Neuron (in vitro differentiated cells): ENCODE data around the gene C10orf53.
"Not testable (repeated sequence)": the region's sequence is repeated elsewhere in the genome, so short reads cannot be mapped to it uniquely, and the experiment has no call there.

ENCODE experiments used
- H2AFZ ChIP-seq: one replicate; pipeline ENCODE4 v1.6.1; 2013; ENCODE audit warnings: low read depth, mild to moderate bottlenecking, inconsistent platforms, low read length, moderate library complexity
- H3K27me3 ChIP-seq: one replicate; pipeline ENCODE4 v1.6.1; 2013; ENCODE audit warnings: low read length; ENCODE audit not compliant: insufficient read depth
- H3K36me3 ChIP-seq: one replicate; pipeline ENCODE4 v1.6.1; 2013; ENCODE audit warnings: low read length; ENCODE audit not compliant: insufficient read depth
- H3K4me1 ChIP-seq: one replicate; pipeline ENCODE4 v1.6.1; 2013; ENCODE audit warnings: low read length; ENCODE audit not compliant: insufficient read depth
- H3K4me3 ChIP-seq: 2 replicates; pipeline ENCODE4 v1.5.1; 2013; ENCODE audit warnings: mild to moderate bottlenecking, low read length, moderate library complexity
- H3K9me3 ChIP-seq: one replicate; pipeline ENCODE4 v1.6.1; 2013; ENCODE audit warnings: low read length

C10orf53 gene

GRCh38 chr10:49709934-49710333 lies 30.5 kb downstream of the C10orf53 start:
- Histone ChIP-seq H3K9me3 (no peaks in the 10 kb centered on the region), H2AFZ (no peak overlapping the region), H3K27me3 (peaks cover 8% of the 10 kb centered on the region), H3K36me3 (no peaks in the 10 kb centered on the region), H3K4me3 (no peak overlapping the region), H3K4me1 (peaks cover 5% of the 10 kb centered on the region)

- Histone ChIP-seq H3K9me3 (no peaks in the 10 kb centered on the region), H3K4me1 (peaks cover 5% of the 10 kb centered on the region), H2AFZ (no peak overlapping the region), H3K27me3 (peaks cover 8% of the 10 kb centered on the region), H3K36me3 (no peaks in the 10 kb centered on the region), H3K4me3 (no peak overlapping the region)
Observed at GRCh38 chr10:49710966-49711365, 31.5 kb downstream of the C10orf53 start.

GRCh38 chr10:49711481-49711880 lies 32.0 kb downstream of the C10orf53 start:
- no peaks in the 10 kb centered on the region for H3K9me3 ChIP-seq
- peaks cover 8% of the 10 kb centered on the region for H3K27me3 ChIP-seq
- no peaks in the 10 kb centered on the region for H3K36me3 ChIP-seq
- H2AFZ ChIP-seq: no peak overlapping the region
- no peak overlapping the region for H3K4me3 ChIP-seq
- peaks cover 5% of the 10 kb centered on the region for H3K4me1 ChIP-seq

- Histone ChIP-seq H2AFZ (no peak overlapping the region), H3K27me3 (peaks cover 8% of the 10 kb centered on the region), H3K36me3 (no peaks in the 10 kb centered on the region), H3K4me1 (peaks cover 5% of the 10 kb centered on the region), H3K4me3 (no peak overlapping the region), H3K9me3 (no peaks in the 10 kb centered on the region)
Observed at GRCh38 chr10:49713266-49713665, 33.8 kb downstream of the C10orf53 start.

GRCh38 chr10:49715157-49715556 lies 35.7 kb downstream of the C10orf53 start:
- not testable (repeated sequence) for H3K9me3 ChIP-seq, H3K36me3 ChIP-seq, H3K4me3 ChIP-seq, H2AFZ ChIP-seq, H3K27me3 ChIP-seq, H3K4me1 ChIP-seq

- Histone ChIP-seq H3K27me3 (no peaks in the 10 kb centered on the region), H3K4me1 (no peaks in the 10 kb centered on the region), H3K4me3 (no peak overlapping the region), H3K9me3 (no peaks in the 10 kb centered on the region), H3K36me3 (no peaks in the 10 kb centered on the region), H2AFZ (no peak overlapping the region)
Observed at GRCh38 chr10:49726593-49726992, 47.1 kb downstream of the C10orf53 start.

GRCh38 chr10:49733866-49734265 lies 54.4 kb downstream of the C10orf53 start:
- Histone ChIP-seq H3K4me1 (no peaks in the 10 kb centered on the region), H2AFZ (no peak overlapping the region)

GRCh38 chr10:49734676-49735075 lies 55.2 kb downstream of the C10orf53 start:
- H3K4me1 ChIP-seq: no peaks in the 10 kb centered on the region

More at GRCh38 chr10:49733866-49734265, 54.4 kb downstream of the C10orf53 start:
- H3K9me3 ChIP-seq: no peaks in the 10 kb centered on the region
- H3K36me3 ChIP-seq: no peaks in the 10 kb centered on the region
- H3K4me3 ChIP-seq: no peak overlapping the region
- no peaks in the 10 kb centered on the region for H3K27me3 ChIP-seq

GRCh38 chr10:49735161-49735560 lies 55.7 kb downstream of the C10orf53 start:
- Histone ChIP-seq H3K4me1 (no peaks in the 10 kb centered on the region), H3K27me3 (no peaks in the 10 kb centered on the region), H3K9me3 (no peaks in the 10 kb centered on the region), H2AFZ (no peak overlapping the region), H3K36me3 (no peaks in the 10 kb centered on the region), H3K4me3 (no peak overlapping the region)

More at GRCh38 chr10:49734676-49735075, 55.2 kb downstream of the C10orf53 start:
- no peaks in the 10 kb centered on the region for H3K36me3 ChIP-seq
- H3K4me3 ChIP-seq: no peak overlapping the region
- no peak overlapping the region for H2AFZ ChIP-seq
- H3K27me3 ChIP-seq: no peaks in the 10 kb centered on the region
- H3K9me3 ChIP-seq: no peaks in the 10 kb centered on the region

- Histone ChIP-seq H3K27me3 (no peaks in the 10 kb centered on the region), H3K9me3 (no peaks in the 10 kb centered on the region), H3K4me1 (no peaks in the 10 kb centered on the region), H3K4me3 (no peak overlapping the region), H3K36me3 (no peaks in the 10 kb centered on the region), H2AFZ (no peak overlapping the region)
Observed at GRCh38 chr10:49735848-49736563, 56.6 kb downstream of the C10orf53 start.

- H3K9me3 ChIP-seq: no peaks in the 10 kb centered on the region
- no peaks in the 10 kb centered on the region for H3K4me1 ChIP-seq
- H3K4me3 ChIP-seq: no peak overlapping the region
- H2AFZ ChIP-seq: no peak overlapping the region
- no peaks in the 10 kb centered on the region for H3K27me3 ChIP-seq
- H3K36me3 ChIP-seq: no peaks in the 10 kb centered on the region
Observed at GRCh38 chr10:49736564-49737113, 57.2 kb downstream of the C10orf53 start.

GRCh38 chr10:49737474-49738201 lies 58.2 kb downstream of the C10orf53 start:
- Histone ChIP-seq H3K9me3 (no peaks in the 10 kb centered on the region), H3K36me3 (no peaks in the 10 kb centered on the region), H3K4me1 (no peaks in the 10 kb centered on the region), H3K4me3 (no peak overlapping the region), H2AFZ (no peak overlapping the region), H3K27me3 (no peaks in the 10 kb centered on the region)

- H2AFZ ChIP-seq: no peak overlapping the region
- H3K4me1 ChIP-seq: no peaks in the 10 kb centered on the region
- no peaks in the 10 kb centered on the region for H3K36me3 ChIP-seq
- H3K4me3 ChIP-seq: no peak overlapping the region
- H3K9me3 ChIP-seq: no peaks in the 10 kb centered on the region
- no peaks in the 10 kb centered on the region for H3K27me3 ChIP-seq
Observed at GRCh38 chr10:49738616-49739360, 59.3 kb downstream of the C10orf53 start.
